AG10803 (cell line): Measurements from ENCODE around the gene TXNRD2.

ENCODE experiments used
- DNase-seq: peaks from one replicate; pipeline ENCODE4 v3.0.0; 2010; ENCODE audit warnings: low read depth
- H3K4me3 ChIP-seq: 2 replicates; pipeline ENCODE4 v1.5.1; 2011; ENCODE audit warnings: mild to moderate bottlenecking, low read length, control low read depth
- CTCF ChIP-seq: conservative IDR thresholded peaks from 2 replicates; pipeline ENCODE4 v1.5.1; 2011; ENCODE audit warnings: mild to moderate bottlenecking, low read length, control low read depth, inconsistent platforms

Gene TXNRD2

GRCh38 chr22:19866665-19867009 lies 75.0 kb downstream of the TXNRD2 start:
- DNase-seq = no peak
- no peak overlapping the region for H3K4me3 ChIP-seq
- TF ChIP-seq CTCF = no peak

- TF ChIP-seq CTCF = no peak
- no peak for DNase-seq
These were observed 76.3 kb downstream of the TXNRD2 start for GRCh38 chr22:19865141-19865829.

GRCh38 chr22:19864538-19865106 lies 77.0 kb downstream of the TXNRD2 start:
- DNase-seq = no peak
- no peak overlapping the region for H3K4me3 ChIP-seq
- TF ChIP-seq CTCF = no peak

More at GRCh38 chr22:19865141-19865829, 76.3 kb downstream of the TXNRD2 start:
- H3K4me3 ChIP-seq = no peak overlapping the region

- no peak for TF ChIP-seq CTCF
- no peak for DNase-seq
- H3K4me3 ChIP-seq = no peak overlapping the region
These were observed 78.0 kb downstream of the TXNRD2 start for GRCh38 chr22:19863571-19863970.

- no peak overlapping the region for H3K4me3 ChIP-seq
- no peak for TF ChIP-seq CTCF
- DNase-seq = no peak
These were observed 78.9 kb downstream of the TXNRD2 start for GRCh38 chr22:19862619-19863246.

- TF ChIP-seq CTCF = no peak
- no peak overlapping the region for H3K4me3 ChIP-seq
- no peak for DNase-seq
These were observed 81.6 kb downstream of the TXNRD2 start for GRCh38 chr22:19859861-19860510.
